22Rv1 (cell line): ENCODE results near the gene PGD.

ENCODE experiments used
- ZFX ChIP-seq: fragments of 450-650 bp; IDR thresholded peaks from 2 replicates; pipeline ENCODE4 v1.6.1; 2017; ENCODE audit warnings: antibody characterized with exemption, borderline replicate concordance
- TF ChIP-seq, protein P1 (sequence below): fragments of 450-650 bp; IDR thresholded peaks from 2 replicates; pipeline ENCODE4 v1.5.1; 2017; ENCODE audit warnings: mild to moderate bottlenecking

- TF ChIP-seq, protein P1, sequence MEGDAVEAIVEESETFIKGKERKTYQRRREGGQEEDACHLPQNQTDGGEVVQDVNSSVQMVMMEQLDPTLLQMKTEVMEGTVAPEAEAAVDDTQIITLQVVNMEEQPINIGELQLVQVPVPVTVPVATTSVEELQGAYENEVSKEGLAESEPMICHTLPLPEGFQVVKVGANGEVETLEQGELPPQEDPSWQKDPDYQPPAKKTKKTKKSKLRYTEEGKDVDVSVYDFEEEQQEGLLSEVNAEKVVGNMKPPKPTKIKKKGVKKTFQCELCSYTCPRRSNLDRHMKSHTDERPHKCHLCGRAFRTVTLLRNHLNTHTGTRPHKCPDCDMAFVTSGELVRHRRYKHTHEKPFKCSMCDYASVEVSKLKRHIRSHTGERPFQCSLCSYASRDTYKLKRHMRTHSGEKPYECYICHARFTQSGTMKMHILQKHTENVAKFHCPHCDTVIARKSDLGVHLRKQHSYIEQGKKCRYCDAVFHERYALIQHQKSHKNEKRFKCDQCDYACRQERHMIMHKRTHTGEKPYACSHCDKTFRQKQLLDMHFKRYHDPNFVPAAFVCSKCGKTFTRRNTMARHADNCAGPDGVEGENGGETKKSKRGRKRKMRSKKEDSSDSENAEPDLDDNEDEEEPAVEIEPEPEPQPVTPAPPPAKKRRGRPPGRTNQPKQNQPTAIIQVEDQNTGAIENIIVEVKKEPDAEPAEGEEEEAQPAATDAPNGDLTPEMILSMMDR = no peak
- TF ChIP-seq ZFX = no peak
These were observed 41.9 kb downstream of the PGD start for GRCh38 chr1:10440794-10441193.
